ENCODE measurements around the gene CRY1.

CRY1 gene

DNA sequence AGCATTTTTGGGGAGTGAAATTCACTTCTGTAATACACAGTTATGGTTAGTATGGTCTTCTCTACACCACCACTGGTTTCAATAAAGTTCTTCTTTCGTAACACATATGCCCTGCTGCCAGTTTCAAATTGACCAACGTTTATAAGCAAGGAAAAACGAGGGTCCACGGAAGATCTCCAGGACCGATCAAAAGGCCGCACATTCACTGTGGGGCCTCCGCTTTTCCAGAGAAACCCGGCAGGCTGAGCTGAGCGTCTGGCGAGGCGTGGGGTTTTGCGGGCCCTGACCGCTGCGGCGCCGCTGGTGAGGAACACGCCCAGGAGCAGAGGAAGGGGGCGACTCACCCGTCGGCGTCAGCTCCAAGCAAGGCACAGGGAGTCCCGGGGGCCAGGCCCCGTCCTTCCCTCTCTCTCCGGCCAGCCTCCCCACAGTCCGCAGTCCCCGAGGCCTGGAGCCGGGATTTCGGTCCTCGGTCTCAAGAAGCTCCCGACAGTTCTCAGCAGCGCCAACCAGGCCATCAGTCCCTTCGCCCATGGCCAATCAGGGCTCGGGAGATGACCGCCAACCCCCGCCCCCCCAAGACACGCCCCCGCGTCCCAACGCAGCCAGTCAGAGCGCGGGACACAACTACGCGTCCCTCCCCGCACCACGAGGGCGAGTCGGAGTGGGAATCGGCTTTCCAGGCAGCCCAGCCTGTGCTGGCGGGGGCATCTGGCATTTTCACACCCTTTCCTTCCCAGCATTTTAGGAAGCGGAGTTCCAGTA, 106.5 kb downstream of the CRY1 start, which contains the start of gene MTERF2:
MTERF2 (minus strand) TSS at position 522 of the 765 bp plus-strand sequence. CDS start 8,432 bp downstream, outside the sequence.
- in situ Hi-C loops (cut with HindIII; ENCODE audit: low sequenced_read_pairs): no loop called here
- TF ChIP-seq, protein P1, sequence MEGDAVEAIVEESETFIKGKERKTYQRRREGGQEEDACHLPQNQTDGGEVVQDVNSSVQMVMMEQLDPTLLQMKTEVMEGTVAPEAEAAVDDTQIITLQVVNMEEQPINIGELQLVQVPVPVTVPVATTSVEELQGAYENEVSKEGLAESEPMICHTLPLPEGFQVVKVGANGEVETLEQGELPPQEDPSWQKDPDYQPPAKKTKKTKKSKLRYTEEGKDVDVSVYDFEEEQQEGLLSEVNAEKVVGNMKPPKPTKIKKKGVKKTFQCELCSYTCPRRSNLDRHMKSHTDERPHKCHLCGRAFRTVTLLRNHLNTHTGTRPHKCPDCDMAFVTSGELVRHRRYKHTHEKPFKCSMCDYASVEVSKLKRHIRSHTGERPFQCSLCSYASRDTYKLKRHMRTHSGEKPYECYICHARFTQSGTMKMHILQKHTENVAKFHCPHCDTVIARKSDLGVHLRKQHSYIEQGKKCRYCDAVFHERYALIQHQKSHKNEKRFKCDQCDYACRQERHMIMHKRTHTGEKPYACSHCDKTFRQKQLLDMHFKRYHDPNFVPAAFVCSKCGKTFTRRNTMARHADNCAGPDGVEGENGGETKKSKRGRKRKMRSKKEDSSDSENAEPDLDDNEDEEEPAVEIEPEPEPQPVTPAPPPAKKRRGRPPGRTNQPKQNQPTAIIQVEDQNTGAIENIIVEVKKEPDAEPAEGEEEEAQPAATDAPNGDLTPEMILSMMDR (IDR thresholded peaks at IDR 0.05; ENCODE audit: low read depth, low read length, missing control alignments): no peak
- H3K4me3 ChIP-seq (ENCODE audit: low read depth, low read length): peak within 1 kb of the TSS; percentile 68
- DNase-seq (ENCODE audit: low read depth): peak; percentile 80

DNA sequence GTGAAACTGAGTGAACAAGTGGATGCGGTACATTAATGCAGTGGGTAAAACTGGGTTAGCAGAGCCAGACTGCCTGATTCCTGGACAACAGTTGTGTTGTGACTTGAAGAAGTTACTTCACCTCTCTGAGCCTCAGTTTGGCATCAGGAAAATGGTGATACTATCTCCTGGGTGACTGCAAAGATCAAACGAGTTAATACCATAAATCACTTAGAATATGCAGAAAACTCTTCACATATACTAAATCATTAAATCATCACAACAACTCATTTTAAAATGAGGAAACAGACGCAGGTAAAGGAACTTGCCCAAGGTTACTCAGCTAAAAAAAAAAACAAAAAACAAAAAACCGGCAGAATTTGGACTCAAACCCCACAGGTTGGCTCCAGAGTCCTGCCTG, 107.2 kb downstream of the CRY1 start:
- H3K4me3 ChIP-seq (ENCODE audit: low read depth, low read length): peak overlapping the region; percentile 68
- in situ Hi-C loops (cut with HindIII; ENCODE audit: low sequenced_read_pairs): no loop called here
- no peak for DNase-seq (ENCODE audit: low read depth)
- TF ChIP-seq, protein P1 (IDR thresholded peaks at IDR 0.05; ENCODE audit: low read depth, low read length, missing control alignments): no peak

DNA sequence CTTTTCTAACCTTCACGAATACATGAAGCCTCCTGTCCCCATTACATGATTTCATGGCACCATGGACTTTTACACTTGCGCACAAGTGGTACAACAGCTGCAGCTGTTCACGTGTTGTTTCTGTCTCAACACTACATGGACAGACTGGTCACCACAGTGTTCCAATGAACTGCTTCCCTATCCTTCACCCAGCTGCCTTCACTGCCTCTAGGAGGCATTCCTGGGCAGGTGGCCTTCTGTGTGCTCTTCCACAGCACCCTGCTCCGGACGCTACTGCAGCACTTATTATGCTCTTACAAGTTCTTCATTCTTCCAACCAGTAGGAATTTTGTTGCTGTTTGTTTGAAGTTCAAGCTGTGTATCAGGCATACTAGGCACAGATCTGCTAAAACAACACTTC, 107.9 kb downstream of the CRY1 start:
- H3K4me3 ChIP-seq (ENCODE audit: low read depth, low read length): no peak overlapping the region
- TF ChIP-seq, protein P1 (IDR thresholded peaks at IDR 0.05; ENCODE audit: low read depth, low read length, missing control alignments): no peak
- DNase-seq (ENCODE audit: low read depth): no peak
- in situ Hi-C loops (cut with HindIII; ENCODE audit: low sequenced_read_pairs): no loop called here

DNA sequence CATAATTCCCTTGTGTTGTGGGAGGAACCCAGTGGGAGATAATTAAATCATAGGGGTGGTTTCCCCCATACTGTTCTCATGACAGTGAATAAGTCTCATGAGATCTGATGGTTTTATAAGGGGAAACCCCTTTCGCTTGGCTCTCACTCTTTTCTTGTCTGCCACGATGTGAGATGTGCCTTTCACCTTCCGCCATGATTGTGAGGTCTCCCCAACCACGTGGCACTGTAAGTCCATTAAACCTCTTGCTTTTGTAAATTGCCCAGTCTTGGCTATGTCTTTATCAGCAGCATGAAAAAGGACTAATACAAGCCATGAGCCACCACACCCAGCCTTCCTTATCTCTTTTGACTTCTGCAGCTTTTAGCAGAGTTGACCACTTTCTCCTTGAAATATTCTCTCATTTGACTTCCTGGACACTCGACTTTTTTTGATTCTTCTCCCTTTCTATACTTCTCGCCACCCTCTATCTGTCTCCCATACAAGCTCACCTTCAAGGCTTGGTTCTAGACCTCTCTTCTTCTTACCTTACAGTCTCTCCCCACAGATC, 108.7 kb downstream of the CRY1 start:
- DNase-seq (ENCODE audit: low read depth): no peak
- no peak overlapping the region for H3K4me3 ChIP-seq (ENCODE audit: low read depth, low read length)
- TF ChIP-seq, protein P1 (IDR thresholded peaks at IDR 0.05; ENCODE audit: low read depth, low read length, missing control alignments): no peak
- in situ Hi-C loops (cut with HindIII; ENCODE audit: low sequenced_read_pairs): no loop called here

DNA sequence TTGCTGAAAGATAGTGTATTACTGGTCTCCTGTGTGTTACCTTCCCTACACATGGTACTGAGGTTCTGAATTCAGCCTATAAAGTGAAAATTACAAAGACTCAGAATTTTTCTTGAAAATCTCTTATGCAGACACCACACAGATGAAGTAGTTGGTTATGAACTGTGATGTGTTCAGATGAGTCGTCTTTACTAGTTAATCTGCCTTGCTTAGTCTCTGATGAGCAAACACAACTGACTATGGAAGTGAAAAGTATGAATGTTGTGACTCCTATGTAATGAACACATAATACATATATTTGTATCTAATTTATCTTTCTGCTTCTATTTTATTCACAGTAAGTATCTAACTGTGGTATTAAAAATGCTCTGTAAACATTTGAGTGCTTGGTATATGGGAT, 111.1 kb downstream of the CRY1 start:
- DNase-seq (ENCODE audit: low read depth): no peak
- in situ Hi-C loops (cut with HindIII; ENCODE audit: low sequenced_read_pairs): no loop called here
- TF ChIP-seq, protein P1 (IDR thresholded peaks at IDR 0.05; ENCODE audit: low read depth, low read length, missing control alignments): no peak
- H3K4me3 ChIP-seq (ENCODE audit: low read depth, low read length): no peak overlapping the region

DNA sequence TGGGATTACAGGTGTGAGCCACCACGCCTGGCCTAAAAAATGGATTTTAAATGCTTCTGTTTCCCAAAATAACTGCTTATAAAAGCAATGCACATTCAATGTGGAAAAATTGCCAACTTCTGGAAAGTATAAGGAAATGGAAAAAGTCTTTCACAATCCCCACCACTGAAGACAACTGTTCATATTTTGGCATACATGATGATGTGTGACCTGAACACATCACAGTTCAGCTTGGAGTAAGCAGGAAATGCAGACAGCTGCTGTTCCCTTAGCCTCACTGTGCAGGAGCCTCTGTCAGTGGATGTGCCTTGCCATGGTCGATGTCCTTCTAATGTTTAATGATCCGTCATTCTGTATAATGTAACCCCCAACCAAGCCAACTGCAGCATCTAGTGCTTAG, 111.6 kb downstream of the CRY1 start:
- DNase-seq (ENCODE audit: low read depth): no peak
- in situ Hi-C loops (cut with HindIII; ENCODE audit: low sequenced_read_pairs): no loop called here
- H3K4me3 ChIP-seq (ENCODE audit: low read depth, low read length): no peak overlapping the region
- TF ChIP-seq, protein P1 (IDR thresholded peaks at IDR 0.05; ENCODE audit: low read depth, low read length, missing control alignments): no peak

Data from astrocyte of the cerebellum (primary cell).